Small intestine (tissue), 7 donors: Measurements from ENCODE around the gene TMEM255B. TPM values are rescaled to one million over a fixed set of nuclear protein-coding genes. Genes with fewer than 3 reads are reported as not detected.

Source experiments
- DNase-seq, 2 donors: peaks; one replicate each; pipeline versions ENCODE4 v3.0.0 to v3.0.0-alpha.2; 2013
- FAIRE-seq: peaks from 2 replicates; lab custom pipeline; 2012; peaks lifted over from hg19 to GRCh38; lab: Jason Lieb, UNC
- H3K27ac ChIP-seq, 3 donors: one replicate each; pipeline ENCODE4 v1.5.1; 2013; ENCODE audit warnings: low read length in 2 of 3, mild to moderate bottlenecking in 2 of 3, control low read depth in 1 of 3, inconsistent platforms in 1 of 3, low read depth in 1 of 3, moderate library complexity in 1 of 3
- H3K27me3 ChIP-seq, 3 donors: one replicate each; pipeline ENCODE4 v1.6.1; 2013; ENCODE audit warnings: low read length in 3 of 3, inconsistent platforms in 1 of 3; ENCODE audit not compliant: control insufficient read depth in 3 of 3, insufficient read depth in 3 of 3
- H3K36me3 ChIP-seq, 3 donors: one replicate each; pipeline ENCODE4 v1.6.1; 2013; ENCODE audit warnings: low read length in 3 of 3, inconsistent platforms in 1 of 3, low read depth in 1 of 3, mild to moderate bottlenecking in 1 of 3, moderate library complexity in 1 of 3; ENCODE audit not compliant: control insufficient read depth in 3 of 3, insufficient read depth in 2 of 3
- H3K4me1 ChIP-seq, 3 donors: one replicate each; pipeline ENCODE4 v1.6.1; 2013; ENCODE audit warnings: low read length in 2 of 3, inconsistent platforms in 1 of 3, low read depth in 1 of 3, mild to moderate bottlenecking in 1 of 3, moderate library complexity in 1 of 3; ENCODE audit not compliant: control insufficient read depth in 3 of 3, insufficient read depth in 2 of 3
- H3K4me3 ChIP-seq, 3 donors: one replicate each; pipeline ENCODE4 v1.5.1; 2013; ENCODE audit warnings: low read length in 3 of 3, control low read depth in 1 of 3, inconsistent platforms in 1 of 3, low read depth in 1 of 3, mild to moderate bottlenecking in 1 of 3, moderate library complexity in 1 of 3
- H3K9me3 ChIP-seq, 2 donors: one replicate each; pipeline ENCODE4 v1.6.1; 2013; ENCODE audit warnings: low read depth in 1 of 2, low read length in 1 of 2; ENCODE audit not compliant: control insufficient read depth in 2 of 2, insufficient read depth in 1 of 2
- WGBS, 3 donors: extraction: QIAGEN DNeasy Blood & Tissue Kit; methylation state at CpG; one replicate each; pipeline ENCODE4 v1.1.7; 2013; 5-methylcytosine and 5-hydroxymethylcytosine counted together
- polyA plus RNA-seq, 4 donors: library from polyadenylated mRNA; stranded (reverse) in 3 of 4; unstranded in 1 of 4; fragments of 200-250 nt in 3 of 4; fragments of 120-200 nt in 1 of 4; gene quantifications; one replicate each; pipeline versions ENCODE4 v1.2.1 to v1.2.3, GENCODE V29; 2013
- donor health status: healthy with polysubstance abuse.
- donor health status: control.
- donor health status: control.
- donor health status: Bipolar disorder and iron deficiency.
- donor health status: healthy.

Gene TMEM255B
- polyA plus RNA-seq, 4 donors, result 1.4 to 9.3 (median 2.6) TPM; not detected in 1

DNA sequence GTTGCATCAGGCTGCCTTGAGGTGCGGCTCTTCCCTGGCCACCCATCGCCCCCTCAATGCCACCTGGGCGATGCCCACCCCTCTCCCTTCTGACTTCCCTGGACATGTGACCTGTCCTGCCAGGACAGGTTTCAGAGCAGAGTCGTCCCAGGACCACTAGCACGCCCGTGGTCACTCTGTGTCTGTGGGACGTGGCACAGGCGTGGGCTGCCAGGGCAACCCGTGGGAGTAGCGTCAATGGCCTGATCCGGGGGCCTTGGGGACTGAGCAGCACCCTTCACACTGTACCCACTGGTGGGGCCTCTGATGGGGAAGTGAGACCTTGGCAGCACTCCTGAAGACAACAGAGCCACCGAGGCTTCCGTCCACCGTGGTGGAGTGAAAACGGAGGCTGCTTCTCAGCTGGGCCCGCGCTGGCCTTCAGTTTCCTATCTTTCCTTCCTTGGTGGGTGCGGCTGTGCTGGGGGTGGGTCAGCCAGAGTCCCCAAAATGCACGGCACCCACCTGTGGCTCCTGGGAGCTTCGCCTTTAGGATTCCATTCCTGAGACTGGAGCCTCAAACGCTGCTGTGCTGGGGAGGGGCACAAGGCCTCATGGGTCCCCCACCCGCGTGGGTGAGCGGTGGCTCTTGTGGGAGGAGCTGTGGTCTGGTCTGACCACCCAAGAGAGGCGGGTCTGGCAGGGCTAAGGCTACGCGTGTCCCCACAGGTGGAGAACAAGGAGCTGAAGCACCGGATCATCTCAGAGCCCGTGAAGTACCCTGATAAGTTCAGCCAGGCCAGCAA, 26.7 kb upstream of the TMEM255B start:
- peaks cover 0 to 5% of the 10 kb centered on the region in 2 donors for H3K9me3 ChIP-seq
- 76 to 79% (median 78%) methylated on average over 26 to 29 of the region's 29 CpGs for WGBS, 3 donors
- no peak overlapping the region for H3K4me3 ChIP-seq
- peaks cover 0 to 10% (median 0%) of the 10 kb centered on the region in 3 donors for H3K4me1 ChIP-seq
- H3K36me3 ChIP-seq, result no peaks in the 10 kb centered on the region
- FAIRE-seq (no peak), DNase-seq (no peak)
- peaks cover 0 to 18% (median 0%) of the 10 kb centered on the region in 3 donors for H3K27me3 ChIP-seq
- H3K27ac ChIP-seq, result no peak overlapping the region

GRCh38 chr13:113732961-113733950, 25.8 kb upstream of the TMEM255B start:
- no peak overlapping the region for H3K4me3 ChIP-seq
- peaks cover 0 to 2% of the 10 kb centered on the region in 2 donors for H3K9me3 ChIP-seq
- no peak for DNase-seq
- peaks cover 0 to 10% (median 0%) of the 10 kb centered on the region in 3 donors for H3K4me1 ChIP-seq
- no peak overlapping the region for H3K27ac ChIP-seq
- peaks cover 0 to 18% (median 0%) of the 10 kb centered on the region in 3 donors for H3K27me3 ChIP-seq
- 89 to 91% (median 89%) methylated on average over 53 to 55 of the region's 55 CpGs for WGBS, 3 donors
- FAIRE-seq, result no peak
- H3K36me3 ChIP-seq, result no peaks in the 10 kb centered on the region

DNA sequence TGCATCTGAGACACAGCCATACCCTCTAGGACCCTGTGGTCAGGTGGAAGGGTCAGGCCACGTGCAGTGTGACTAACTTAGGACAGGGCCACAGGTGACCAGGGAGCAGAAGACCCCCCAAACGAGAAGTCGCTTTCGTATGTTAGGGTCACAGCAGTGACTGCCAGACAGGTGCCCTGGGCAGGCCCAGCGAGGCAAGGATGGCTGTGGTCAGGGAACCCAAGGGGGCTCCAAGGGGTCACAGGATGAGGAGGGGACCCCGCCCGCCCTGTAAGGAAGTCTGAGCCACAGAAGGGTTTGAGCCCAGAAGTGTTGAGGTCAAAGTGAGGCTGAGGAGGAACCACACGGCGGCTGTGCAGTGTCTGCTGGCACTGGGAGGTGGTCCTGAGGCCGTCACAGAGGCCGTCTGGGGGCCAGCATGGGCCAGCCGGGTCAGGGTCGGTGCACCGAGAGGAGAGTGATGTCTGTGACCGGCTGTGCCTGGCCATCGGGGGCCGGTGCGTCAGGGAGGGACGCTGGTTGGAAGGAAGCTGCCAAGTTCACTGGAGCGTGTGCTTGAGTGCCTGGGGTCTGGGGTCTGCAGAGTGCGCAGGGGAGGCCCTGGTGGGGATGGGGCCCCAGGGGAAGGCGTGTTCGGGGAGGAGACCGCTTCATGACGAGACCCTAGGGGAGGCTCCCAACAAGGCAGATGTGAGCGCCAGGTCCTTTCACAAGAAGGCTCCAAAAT, 24.8 kb upstream of the TMEM255B start:
- H3K27ac ChIP-seq, result no peak overlapping the region
- H3K36me3 ChIP-seq, result no peaks in the 10 kb centered on the region
- no peak for DNase-seq
- H3K4me1 ChIP-seq, result peaks cover 0 to 10% (median 0%) of the 10 kb centered on the region in 3 donors
- WGBS, 3 donors, result 83 to 93% (median 91%) methylated on average over 24 to 26 of the region's 26 CpGs
- no peak overlapping the region for H3K4me3 ChIP-seq
- no peak for FAIRE-seq
- H3K9me3 ChIP-seq, result no peaks in the 10 kb centered on the region
- H3K27me3 ChIP-seq, result peaks cover 0 to 11% (median 0%) of the 10 kb centered on the region in 3 donors

- H3K4me3 ChIP-seq, result no peak overlapping the region
- DNase-seq (no peak), FAIRE-seq (no peak)
- peaks cover 0 to 5% (median 0%) of the 10 kb centered on the region in 3 donors for H3K27me3 ChIP-seq
- 76 to 86% (median 83%) methylated on average over 7 to 8 of the region's 8 CpGs for WGBS, 3 donors
- H3K27ac ChIP-seq, result no peak overlapping the region
- H3K4me1 ChIP-seq, result peaks cover 0 to 10% (median 0%) of the 10 kb centered on the region in 3 donors
- H3K36me3 ChIP-seq, result no peaks in the 10 kb centered on the region
- no peaks in the 10 kb centered on the region for H3K9me3 ChIP-seq
Observed at GRCh38 chr13:113734826-113735125, 24.2 kb upstream of the TMEM255B start.

GRCh38 chr13:113735194-113735593, 23.8 kb upstream of the TMEM255B start:
- peaks cover 0 to 10% (median 0%) of the 10 kb centered on the region in 3 donors for H3K4me1 ChIP-seq
- H3K27ac ChIP-seq, result no peak overlapping the region
- peaks cover 0 to 5% (median 0%) of the 10 kb centered on the region in 3 donors for H3K27me3 ChIP-seq
- WGBS, 3 donors, result 92 to 94% (median 93%) methylated on average over 26 of the region's 26 CpGs
- H3K9me3 ChIP-seq, result no peaks in the 10 kb centered on the region
- no peak overlapping the region for H3K4me3 ChIP-seq
- no peak for DNase-seq
- H3K36me3 ChIP-seq, result no peaks in the 10 kb centered on the region
- FAIRE-seq, result no peak

DNA sequence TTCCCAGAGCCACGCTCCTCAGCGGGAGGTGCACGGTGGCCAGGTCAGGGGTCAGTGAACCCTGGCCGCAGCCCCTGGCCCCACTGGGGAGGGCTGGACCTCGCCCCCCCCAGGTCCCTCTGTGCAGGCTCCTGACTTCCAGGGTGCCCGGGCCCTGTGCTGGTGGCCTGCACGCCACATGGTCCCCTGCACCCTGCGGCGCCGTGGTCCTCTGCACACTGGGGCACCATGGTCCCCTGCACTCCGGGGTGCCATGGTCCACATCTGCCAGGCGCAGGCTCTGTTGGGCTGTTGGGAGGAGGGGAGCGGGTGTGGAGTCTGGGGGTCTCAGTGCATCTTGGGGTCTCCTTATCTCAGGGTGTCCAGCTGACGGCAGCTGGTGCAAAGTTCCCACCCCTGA, 23.3 kb upstream of the TMEM255B start:
- WGBS, 3 donors, result 77 to 88% (median 84%) methylated on average over 13 to 14 of the region's 14 CpGs
- Histone ChIP-seq H3K9me3 (no peaks in the 10 kb centered on the region), H3K36me3 (no peaks in the 10 kb centered on the region), H3K27me3 (peaks cover 0 to 3% (median 0%) of the 10 kb centered on the region in 3 donors), H3K27ac (no peak overlapping the region), H3K4me1 (peaks cover 0 to 10% (median 0%) of the 10 kb centered on the region in 3 donors), H3K4me3 (no peak overlapping the region)
- FAIRE-seq (no peak), DNase-seq (no peak)

DNA sequence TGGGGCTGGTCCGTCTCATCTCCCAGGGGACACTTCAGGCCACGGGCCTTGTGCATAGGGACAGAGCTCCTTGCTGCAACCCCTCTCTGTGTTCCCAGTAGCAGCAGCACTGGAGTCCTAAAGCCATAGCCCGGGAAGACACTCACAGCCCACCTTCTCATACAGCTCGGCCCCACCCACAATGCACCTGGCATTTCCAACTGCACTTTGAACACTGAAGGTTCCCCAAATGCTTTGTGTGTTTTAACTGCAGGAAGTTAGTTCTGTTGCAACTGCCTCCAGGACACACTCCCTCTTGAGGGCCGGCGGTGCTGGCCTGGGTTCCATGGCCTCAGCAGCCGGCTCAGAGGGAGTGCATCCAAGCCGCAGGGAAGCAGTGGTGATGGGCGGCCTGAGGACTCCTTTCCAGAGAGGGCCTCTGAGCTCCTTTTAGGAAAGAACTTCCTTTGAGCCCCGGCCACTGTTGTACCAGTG, 22.7 kb upstream of the TMEM255B start:
- DNase-seq (peak; percentile 62 to 64), FAIRE-seq (no peak)
- Histone ChIP-seq H3K27ac (peak overlapping the region in 1 of 3 donors; percentile 37), H3K4me1 (peaks cover 0 to 10% (median 0%) of the 10 kb centered on the region in 3 donors), H3K36me3 (no peaks in the 10 kb centered on the region), H3K27me3 (no peaks in the 10 kb centered on the region), H3K4me3 (no peak overlapping the region), H3K9me3 (no peaks in the 10 kb centered on the region)
- WGBS, 3 donors, result 14 to 42% (median 27%) methylated on average over 10 of the region's 10 CpGs
